Measurements from ENCODE around the gene STARD5. TPM values are rescaled to one million over a fixed set of nuclear protein-coding genes. Genes with fewer than 3 reads are reported as not detected.

The STARD5 gene
- total RNA-seq, 3 donors from 2014 or later (not counting 1 experiment from before 2014, with no cell fraction given) = 4.7 to 6.6 (median 6.3) TPM

GRCh38 chr15:81337713-81338157 lies 13.8 kb upstream of the STARD5 start:
- Mint-ChIP-seq H3K4me3 (no peak overlapping the region), H3K36me3 (no peaks in the 10 kb centered on the region), H3K27me3 (ENCODE audit: low read depth in 2 of 2) (peaks cover 3 to 8% of the 10 kb centered on the region in 2 donors), H3K4me1 (no peaks in the 10 kb centered on the region), H3K27ac (no peak overlapping the region), H3K9me3 (no peaks in the 10 kb centered on the region)
- Histone ChIP-seq H3K36me3 (ENCODE audit: control insufficient read depth, insufficient read depth, low read length) (no peaks in the 10 kb centered on the region), H3K27me3 (ENCODE audit: control insufficient read depth, insufficient read depth, low read length) (no peaks in the 10 kb centered on the region), H3K4me3 (ENCODE audit: low read length) (no peak overlapping the region), H3K27ac (ENCODE audit: low read length) (no peak overlapping the region), H3K9me3 (ENCODE audit: control insufficient read depth, insufficient read depth, low read length) (no peaks in the 10 kb centered on the region), H3K4me1 (ENCODE audit: control insufficient read depth, insufficient read depth, low read length) (peaks cover 4% of the 10 kb centered on the region)
- no peak for DNase-seq
- no peak for ATAC-seq
- intact Hi-C loops (cut with micrococcal nuclease) = no loop called here
- 76% methylated on average over 9 of the region's 9 CpGs for WGBS (ENCODE audit: insufficient coverage)
- TF ChIP-seq CTCF (IDR thresholded peaks at IDR 0.05) = no peak

GRCh38 chr15:81337241-81337640 lies 13.3 kb upstream of the STARD5 start:
- WGBS (ENCODE audit: insufficient coverage) = 80% methylated on average over 3 of the region's 3 CpGs
- Histone ChIP-seq H3K4me1 (ENCODE audit: control insufficient read depth, insufficient read depth, low read length) (peaks cover 4% of the 10 kb centered on the region), H3K9me3 (ENCODE audit: control insufficient read depth, insufficient read depth, low read length) (no peaks in the 10 kb centered on the region), H3K4me3 (ENCODE audit: low read length) (no peak overlapping the region), H3K27ac (ENCODE audit: low read length) (no peak overlapping the region), H3K36me3 (ENCODE audit: control insufficient read depth, insufficient read depth, low read length) (no peaks in the 10 kb centered on the region), H3K27me3 (ENCODE audit: control insufficient read depth, insufficient read depth, low read length) (no peaks in the 10 kb centered on the region)
- DNase-seq (no peak), ATAC-seq (no peak)
- intact Hi-C loops (cut with micrococcal nuclease) = no loop called here
- Mint-ChIP-seq H3K9me3 (no peaks in the 10 kb centered on the region), H3K27ac (no peak overlapping the region), H3K27me3 (ENCODE audit: low read depth in 2 of 2) (peaks cover 3 to 8% of the 10 kb centered on the region in 2 donors), H3K36me3 (no peaks in the 10 kb centered on the region), H3K4me1 (no peaks in the 10 kb centered on the region), H3K4me3 (no peak overlapping the region)
- TF ChIP-seq CTCF (IDR thresholded peaks at IDR 0.05) = no peak

GRCh38 chr15:81336568-81336967 lies 12.6 kb upstream of the STARD5 start:
- H3K9me3 Mint-ChIP-seq = no peaks in the 10 kb centered on the region
- no peaks in the 10 kb centered on the region for H3K36me3 Mint-ChIP-seq
- intact Hi-C loops (cut with micrococcal nuclease) = loop anchor here (1.0 kb wide), 1 partner anchor 61 kb away; no protein-coding TSS in a partner anchor
- no peak overlapping the region for H3K27ac Mint-ChIP-seq
- WGBS (ENCODE audit: insufficient coverage) = 88% methylated on average over 3 of the region's 4 CpGs
- no peaks in the 10 kb centered on the region for H3K9me3 ChIP-seq (ENCODE audit: control insufficient read depth, insufficient read depth, low read length)
- H3K4me3 Mint-ChIP-seq = no peak overlapping the region
- H3K4me1 ChIP-seq (ENCODE audit: control insufficient read depth, insufficient read depth, low read length) = peaks cover 4% of the 10 kb centered on the region
- peaks cover 3 to 8% of the 10 kb centered on the region in 2 donors for H3K27me3 Mint-ChIP-seq (ENCODE audit: low read depth in 2 of 2)
- H3K36me3 ChIP-seq (ENCODE audit: control insufficient read depth, insufficient read depth, low read length) = no peaks in the 10 kb centered on the region
- ATAC-seq (peak in 2 of 3 donors; percentile 38 to 58), DNase-seq (peak in 1 of 2 donors; percentile 70)
- H3K4me3 ChIP-seq (ENCODE audit: low read length) = no peak overlapping the region
- peak; percentile 37 for TF ChIP-seq CTCF (IDR thresholded peaks at IDR 0.05)
- no peaks in the 10 kb centered on the region for H3K4me1 Mint-ChIP-seq
- H3K27me3 ChIP-seq (ENCODE audit: control insufficient read depth, insufficient read depth, low read length) = no peaks in the 10 kb centered on the region
- H3K27ac ChIP-seq (ENCODE audit: low read length) = no peak overlapping the region

GRCh38 chr15:81335631-81336030 lies 11.7 kb upstream of the STARD5 start:
- no peak overlapping the region for H3K27ac Mint-ChIP-seq
- intact Hi-C loops (cut with micrococcal nuclease) = loop anchor here (1.0 kb wide), 1 partner anchor 60 kb away; no protein-coding TSS in a partner anchor
- H3K4me1 Mint-ChIP-seq = no peaks in the 10 kb centered on the region
- no peaks in the 10 kb centered on the region for H3K27me3 ChIP-seq (ENCODE audit: control insufficient read depth, insufficient read depth, low read length)
- WGBS (ENCODE audit: insufficient coverage) = 97% methylated on average over 4 of the region's 4 CpGs
- no peaks in the 10 kb centered on the region for H3K9me3 Mint-ChIP-seq
- no peaks in the 10 kb centered on the region for H3K9me3 ChIP-seq (ENCODE audit: control insufficient read depth, insufficient read depth, low read length)
- H3K36me3 Mint-ChIP-seq = no peaks in the 10 kb centered on the region
- TF ChIP-seq CTCF (IDR thresholded peaks at IDR 0.05) = no peak
- no peak overlapping the region for H3K4me3 Mint-ChIP-seq
- DNase-seq (no peak), ATAC-seq (no peak)
- peaks cover 4% of the 10 kb centered on the region for H3K4me1 ChIP-seq (ENCODE audit: control insufficient read depth, insufficient read depth, low read length)
- peaks cover 0 to 4% of the 10 kb centered on the region in 2 donors for H3K27me3 Mint-ChIP-seq (ENCODE audit: low read depth in 2 of 2)
- H3K27ac ChIP-seq (ENCODE audit: low read length) = no peak overlapping the region
- H3K4me3 ChIP-seq (ENCODE audit: low read length) = no peak overlapping the region
- no peaks in the 10 kb centered on the region for H3K36me3 ChIP-seq (ENCODE audit: control insufficient read depth, insufficient read depth, low read length)

Measured in natural killer cell (primary cell).